ENCODE measurements around the gene APBA2.
"Not testable (repeated sequence)": the region's sequence is repeated elsewhere in the genome, so short reads cannot be mapped to it uniquely, and the experiment has no call there.

DNA sequence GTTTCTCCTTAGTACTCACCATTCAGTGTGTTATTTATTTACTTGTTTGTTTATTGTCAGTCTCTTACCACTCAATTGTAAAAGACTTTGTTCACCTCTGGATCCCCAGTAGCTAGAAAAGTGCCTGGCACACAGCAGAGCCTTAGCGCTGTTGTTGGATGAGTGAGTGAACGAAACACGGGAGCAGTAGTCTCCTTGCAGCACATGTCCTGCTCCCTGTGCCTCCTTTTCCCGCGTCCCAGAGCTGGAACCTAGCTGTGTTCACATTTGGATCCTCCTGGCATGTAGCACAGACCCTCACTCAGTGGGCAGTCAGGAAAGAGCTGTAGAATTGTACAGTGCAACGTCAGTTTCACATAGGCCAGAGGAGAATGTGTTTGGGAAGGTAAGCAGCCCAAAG, 4.1 kb downstream of the APBA2 start:
- not testable (repeated sequence) for TF ChIP-seq CTCF (conservative IDR thresholded peaks at IDR 0.05; ENCODE audit: low read length); EZH2phosphoT487 (IDR thresholded peaks at IDR 0.05; ENCODE audit: borderline replicate concordance)
